ENCODE results near the gene POLG. TPM values are rescaled to one million over a fixed set of nuclear protein-coding genes. Genes with fewer than 3 reads are reported as not detected.
"Not testable (repeated sequence)": the region's sequence is repeated elsewhere in the genome, so short reads cannot be mapped to it uniquely, and the experiment has no call there.

Gene POLG
- total and polyA plus RNA-seq, 4 experiments from 2014 or later: 19.4 to 151 (median 99.5) TPM

- no peak overlapping the region for H3K27ac Mint-ChIP-seq
- Histone ChIP-seq H3K36me3 (ENCODE audit: insufficient read depth, low read length) (no peaks in the 10 kb centered on the region), H3K4me1 (ENCODE audit: insufficient read depth, low read length) (no peaks in the 10 kb centered on the region), H3K4me3 (ENCODE audit: low read length in 2 of 2) (no peak overlapping the region), H3K27me3 (ENCODE audit: insufficient read depth, low read length) (no peaks in the 10 kb centered on the region), H3K9me3 (ENCODE audit: control insufficient read depth in 1 of 2, low read length in 2 of 2) (no peaks in the 10 kb centered on the region), H3K27ac (ENCODE audit: low read depth, low read length) (no peak overlapping the region)
- H3K36me3 Mint-ChIP-seq: peaks cover 9 to 12% of the 10 kb centered on the region in 2 donors
- H3K9me3 Mint-ChIP-seq: no peaks in the 10 kb centered on the region
- ChIA-PET POLR2A (ENCODE audit: partially characterized antibody) (no interaction called here), CTCF (ENCODE audit: partially characterized antibody) (no interaction called here)
- H3K4me3 Mint-ChIP-seq: no peak overlapping the region
- H3K4me1 Mint-ChIP-seq: no peaks in the 10 kb centered on the region
- intact Hi-C loops (cut with micrococcal nuclease): no loop called here
- H3K27me3 Mint-ChIP-seq: no peaks in the 10 kb centered on the region
- DNase-seq: no peak
Measured at GRCh38 chr15:89278307-89278706, 56.3 kb downstream of the POLG start.

GRCh38 chr15:89277281-89277680 is 57.3 kb downstream of the POLG start:
- peaks cover 9 to 12% of the 10 kb centered on the region in 2 donors for H3K36me3 Mint-ChIP-seq
- intact Hi-C loops (cut with micrococcal nuclease); H3K4me3 Mint-ChIP-seq; DNase-seq; H3K27me3 Mint-ChIP-seq; H3K4me1 Mint-ChIP-seq; H3K4me3 ChIP-seq (ENCODE audit: low read length in 2 of 2); H3K27me3 ChIP-seq (ENCODE audit: insufficient read depth, low read length); H3K4me1 ChIP-seq (ENCODE audit: insufficient read depth, low read length); H3K9me3 Mint-ChIP-seq; POLR2A ChIA-PET (ENCODE audit: partially characterized antibody); H3K36me3 ChIP-seq (ENCODE audit: insufficient read depth, low read length); H3K27ac ChIP-seq (ENCODE audit: low read depth, low read length); H3K27ac Mint-ChIP-seq; H3K9me3 ChIP-seq (ENCODE audit: control insufficient read depth in 1 of 2, low read length in 2 of 2): not testable (repeated sequence)
- CTCF ChIA-PET (ENCODE audit: partially characterized antibody): interaction anchor here (1.1 to 1.9 kb wide), 3 partner anchors 10 to 71 kb away, joined by 3 to 5 read pairs (median 3); no protein-coding TSS in a partner anchor

Small RNA genes within 50 kb of the gene (microRNA-seq; reads per million reads assigned to microRNA genes)
- gene MIR6766 (ENCODE audit: borderline microRNAs expressed, borderline number of aligned reads, borderline replicate concordance): 0.96 reads per million
- not detected for gene MIR9-3 (ENCODE audit: borderline microRNAs expressed, borderline number of aligned reads, borderline replicate concordance)

Other genes starting within 250 kb of the POLG start
- 10 to 100 TPM; 65.4 to 68.9 TPM for gene ABHD2, start 246.4 kb downstream of the POLG start, total RNA-seq
- gene ABHD2, start 246.4 kb downstream of the POLG start, polyA plus RNA-seq: 10 to 100 TPM; 12.7 to 27.8 TPM
- gene RLBP1, start 113.2 kb downstream of the POLG start, total RNA-seq: not detected
- gene RLBP1, start 113.2 kb downstream of the POLG start, polyA plus RNA-seq: not detected
- gene FANCI, start 90.8 kb downstream of the POLG start, total RNA-seq: 10 to 100 TPM; 10.9 to 19.0 TPM
- gene FANCI, start 90.8 kb downstream of the POLG start, polyA plus RNA-seq: 1 to 10 TPM; 3.9 to 6.1 TPM
- gene RHCG, start 161.8 kb upstream of the POLG start, total RNA-seq: not detected
- not detected for gene RHCG, start 161.8 kb upstream of the POLG start, polyA plus RNA-seq
- under 1 TPM; 0.12 to 0.14 TPM for gene TICRR, start 240.6 kb upstream of the POLG start, total RNA-seq
- gene TICRR, start 240.6 kb upstream of the POLG start, polyA plus RNA-seq: under 1 TPM in 1 of 2 donors, not detected in 1; 0.07 TPM